ENCODE results near the gene SNX22.
"Not testable (repeated sequence)": the region's sequence is repeated elsewhere in the genome, so short reads cannot be mapped to it uniquely, and the experiment has no call there.

SNX22 gene

DNA sequence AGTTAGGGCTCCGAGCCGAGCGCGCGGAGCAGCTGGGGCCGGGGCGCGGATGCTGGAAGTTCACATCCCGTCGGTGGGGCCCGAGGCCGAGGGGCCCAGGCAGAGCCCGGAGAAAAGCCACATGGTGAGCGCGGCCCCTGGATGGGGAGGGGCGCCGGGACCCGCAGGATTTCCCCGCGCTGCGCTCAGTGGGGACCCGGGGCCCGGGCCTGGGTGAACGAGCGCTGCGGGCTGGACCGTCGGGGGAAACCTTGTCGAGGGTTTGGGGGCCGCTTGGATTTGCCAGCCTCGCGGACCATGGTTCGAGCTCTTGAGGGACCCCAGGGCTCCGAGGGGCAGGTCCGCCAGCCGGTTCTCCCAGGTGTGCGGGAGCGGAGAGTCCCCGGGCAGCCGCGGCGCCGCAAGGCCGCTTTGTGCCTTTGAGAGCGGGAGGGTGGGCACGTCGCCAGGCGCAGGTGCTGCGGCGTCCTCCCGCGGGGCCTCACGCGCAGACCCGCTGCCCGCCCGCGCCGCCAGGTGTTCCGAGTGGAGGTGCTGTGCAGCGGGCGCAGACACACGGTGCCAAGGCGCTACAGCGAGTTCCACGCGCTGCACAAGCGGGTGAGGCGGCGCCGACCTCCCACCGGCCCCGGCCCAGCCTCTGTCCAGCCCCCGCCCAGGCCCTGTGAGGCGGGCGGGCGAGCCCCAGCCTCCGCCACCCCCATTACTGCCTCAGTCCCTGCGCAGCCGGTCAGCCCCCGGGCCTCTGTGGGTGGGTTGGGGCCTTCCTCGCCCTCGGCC lies at the start of gene SNX22:
SNX22 (plus strand) TSS at position 5 of the 780 bp plus-strand sequence; CDS start at position 50, 45 bp downstream.
- DNase-seq: no peak

DNA sequence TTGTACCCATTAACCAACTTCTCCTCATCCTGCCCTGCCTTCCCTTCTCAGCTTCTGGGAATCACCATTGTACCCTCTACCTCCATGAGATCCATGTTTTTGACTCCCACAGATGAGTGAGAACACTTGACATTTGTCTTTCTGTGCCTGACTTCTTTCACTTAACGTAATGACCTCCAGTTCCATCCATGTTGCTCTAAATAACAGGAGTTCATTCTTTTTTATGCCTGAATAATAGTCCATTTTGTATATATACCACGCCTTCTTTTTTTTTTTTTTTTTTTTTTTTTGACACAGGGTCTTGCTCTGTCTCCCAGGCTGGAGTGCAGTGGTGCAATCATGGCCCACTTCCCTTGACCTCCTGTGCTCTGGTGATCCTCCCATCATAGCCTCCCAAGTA lies 49.0 kb upstream of the SNX22 start:
- no peak for DNase-seq

GRCh38 chr15:64105113-64105704 lies 46.3 kb upstream of the SNX22 start:
- no peak for DNase-seq

DNA sequence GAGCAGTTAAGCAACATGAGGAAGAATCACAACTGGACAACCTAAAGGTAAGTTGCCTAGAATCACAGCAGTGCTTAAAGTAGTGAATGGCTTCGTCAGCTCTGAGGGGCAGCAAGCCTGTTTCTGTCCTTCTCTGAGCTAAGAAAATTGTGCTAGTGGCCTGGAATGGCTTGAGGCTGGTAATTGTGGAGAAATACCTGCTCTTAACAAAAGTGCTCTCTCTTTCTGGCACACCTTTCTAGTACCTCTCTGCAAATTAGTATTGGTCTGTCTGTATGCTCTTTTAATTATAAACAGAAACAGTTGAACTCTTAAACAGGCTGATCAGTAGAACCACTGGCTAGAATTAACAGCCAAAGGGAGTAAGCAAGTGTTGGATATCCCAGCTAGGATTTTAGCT lies 44.2 kb upstream of the SNX22 start:
- no peak for DNase-seq

- DNase-seq: not testable (repeated sequence)
Measured at GRCh38 chr15:64110108-64110701, 41.3 kb upstream of the SNX22 start.

DNA sequence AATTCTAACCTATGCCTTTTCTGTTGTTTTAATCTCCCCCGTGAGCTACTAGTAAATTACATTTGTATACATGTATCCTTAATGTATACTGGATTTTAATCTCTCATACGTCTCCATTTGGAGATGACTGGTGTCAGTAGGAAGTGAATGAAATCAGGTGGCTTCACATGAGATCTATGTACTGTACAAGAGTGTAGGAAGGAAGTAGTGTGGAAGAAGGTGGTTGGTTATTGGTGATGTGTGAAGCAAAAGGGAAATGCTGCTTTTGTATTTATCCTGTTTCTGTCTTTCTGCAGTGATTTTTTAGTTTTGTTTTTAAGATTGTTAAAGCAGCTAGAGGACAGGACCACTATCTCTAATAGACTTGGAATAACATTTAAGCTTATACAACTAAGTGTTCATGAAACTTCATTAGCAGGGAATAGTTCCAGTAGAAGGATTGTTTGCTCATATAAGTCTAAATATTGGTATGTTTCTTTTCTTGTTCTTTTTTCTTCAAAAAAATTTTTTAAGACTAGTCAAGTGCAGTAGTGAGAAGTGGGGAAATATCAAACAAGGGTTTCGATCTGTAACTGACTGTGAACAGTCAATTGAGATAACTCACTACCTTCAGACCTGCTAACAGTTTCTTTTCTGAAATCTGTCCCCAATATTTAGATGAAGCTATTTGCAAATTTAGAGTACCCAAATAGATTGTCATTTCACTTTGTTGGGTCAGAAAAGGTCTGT lies 40.4 kb upstream of the SNX22 start:
- DNase-seq: no peak

GRCh38 chr15:64111679-64112050 lies 39.9 kb upstream of the SNX22 start:
- no peak for DNase-seq

GRCh38 chr15:64112073-64112772 lies 39.3 kb upstream of the SNX22 start:
- no peak for DNase-seq

DNA sequence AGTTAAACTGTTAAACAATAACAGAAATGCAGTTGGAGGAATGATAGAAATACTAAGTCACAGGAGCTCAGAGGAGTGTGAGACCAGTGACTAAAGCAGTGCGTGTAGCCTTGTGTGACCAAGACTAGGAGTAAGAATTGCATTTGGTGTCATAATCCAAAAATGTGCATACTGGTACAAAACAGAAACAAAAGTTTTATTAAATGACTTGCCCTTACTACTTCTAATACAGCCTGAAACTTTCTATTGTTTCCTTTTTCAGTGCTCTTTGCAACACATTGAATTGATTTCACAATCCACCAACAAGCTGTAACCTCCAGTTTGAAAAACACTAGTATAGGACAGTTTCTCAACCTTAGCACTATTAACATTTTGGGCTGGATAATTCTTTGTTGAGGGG lies 38.6 kb upstream of the SNX22 start:
- DNase-seq: no peak

GRCh38 chr15:64117759-64118487 lies 33.6 kb upstream of the SNX22 start:
- no peak for DNase-seq

- DNase-seq: not testable (repeated sequence)
Measured at GRCh38 chr15:64120322-64120721, 31.2 kb upstream of the SNX22 start.

GRCh38 chr15:64121614-64122013 lies 29.9 kb upstream of the SNX22 start:
- no peak for DNase-seq

- no peak for DNase-seq
Measured at GRCh38 chr15:64122444-64122843, 29.1 kb upstream of the SNX22 start.

- DNase-seq: no peak
Measured at GRCh38 chr15:64122936-64123351, 28.6 kb upstream of the SNX22 start.

DNA sequence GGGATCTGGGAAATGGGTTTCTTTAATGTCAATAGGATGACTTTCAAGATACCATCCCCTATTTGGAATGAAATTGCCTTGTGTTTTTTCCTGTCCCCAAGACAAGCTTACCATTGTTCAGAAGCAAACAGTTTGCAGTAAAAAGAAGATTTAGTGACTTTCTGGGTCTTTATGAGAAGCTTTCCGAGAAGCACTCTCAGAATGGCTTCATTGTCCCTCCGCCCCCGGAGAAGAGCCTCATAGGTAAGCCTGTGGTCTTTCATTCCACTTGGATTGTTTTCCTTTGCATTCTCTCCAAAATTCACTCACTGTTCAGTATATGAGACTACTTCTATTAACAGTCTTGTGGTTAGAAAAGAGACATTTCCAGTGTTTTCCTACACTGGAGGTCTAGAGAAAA lies 25.6 kb upstream of the SNX22 start:
- DNase-seq: no peak

DNA sequence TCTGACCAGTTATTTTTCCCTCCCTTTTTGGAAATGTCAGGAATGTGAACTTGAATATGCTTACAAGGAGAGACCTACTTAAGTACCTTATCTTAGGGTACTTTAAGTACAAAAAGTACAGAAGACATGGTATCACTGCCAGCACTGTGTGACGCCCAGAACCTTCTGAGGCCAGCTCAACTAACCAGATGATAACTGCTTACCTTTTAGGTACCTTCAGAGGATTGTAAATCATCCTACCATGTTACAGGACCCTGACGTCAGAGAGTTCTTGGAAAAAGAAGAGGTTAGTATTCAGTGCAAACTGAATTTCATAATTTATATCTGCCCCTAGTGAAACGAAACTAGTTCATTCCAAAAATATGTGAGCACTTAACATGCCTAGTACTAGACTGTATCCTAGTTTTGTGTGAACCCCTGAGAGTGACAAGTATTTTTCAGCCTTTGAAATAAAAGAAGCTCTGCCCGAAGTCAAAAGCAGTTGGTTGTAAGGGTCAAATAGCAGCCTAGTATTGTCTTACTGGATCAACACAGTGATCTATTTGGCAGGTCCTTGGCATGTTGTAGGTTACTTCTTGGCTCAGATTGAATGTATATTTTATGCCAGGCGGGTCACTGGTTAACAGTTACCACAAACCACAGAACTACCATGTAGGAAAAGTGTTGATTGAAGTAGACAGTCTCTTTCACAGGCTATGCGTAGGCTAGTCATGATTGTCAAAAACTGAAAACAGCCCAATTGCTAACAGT lies 23.8 kb upstream of the SNX22 start:
- no peak for DNase-seq

DNA sequence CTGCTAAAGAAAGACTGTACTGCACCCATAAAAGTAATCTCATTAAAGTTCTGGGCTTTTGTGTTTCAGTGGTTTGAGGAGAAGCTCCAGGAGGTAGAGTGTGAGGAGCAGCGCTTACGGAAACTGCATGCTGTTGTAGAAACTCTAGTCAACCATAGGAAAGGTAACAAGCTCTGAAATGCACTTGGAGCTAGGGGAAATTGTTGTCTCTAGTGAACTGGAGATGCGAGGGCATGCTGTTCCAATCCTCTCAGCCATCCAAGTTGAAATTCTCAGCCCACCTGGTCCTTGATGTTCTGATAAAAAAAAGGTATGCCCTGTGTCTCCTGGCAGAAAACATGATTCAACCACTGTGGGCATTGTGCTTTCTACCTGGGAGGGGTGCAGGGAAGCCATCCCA lies 21.4 kb upstream of the SNX22 start:
- DNase-seq: no peak

GRCh38 chr15:64131547-64131946 lies 20.0 kb upstream of the SNX22 start:
- DNase-seq: no peak

DNA sequence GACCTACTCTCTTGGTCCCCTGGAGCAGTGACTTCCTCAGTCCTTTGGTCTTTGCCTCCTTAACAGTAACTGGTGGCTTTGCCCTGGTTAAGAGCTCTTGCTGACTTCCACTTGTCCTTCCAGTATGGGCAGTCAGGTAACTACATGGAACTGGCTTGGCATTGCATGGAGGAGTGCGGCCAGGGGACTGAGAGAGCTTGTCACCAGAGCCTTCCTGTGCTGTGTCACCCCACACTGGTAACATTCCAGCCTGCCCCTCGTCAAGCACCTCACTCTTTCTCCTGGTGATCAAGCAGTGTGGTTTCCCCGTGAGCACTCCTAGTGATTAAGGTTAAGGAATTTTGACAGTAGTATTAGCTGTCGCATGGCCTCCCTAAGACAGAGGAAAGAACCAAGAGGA lies 19.3 kb upstream of the SNX22 start:
- DNase-seq: no peak

- DNase-seq: no peak
Measured at GRCh38 chr15:64133623-64134344, 17.7 kb upstream of the SNX22 start.

- DNase-seq: no peak
Measured at GRCh38 chr15:64134345-64134829, 17.1 kb upstream of the SNX22 start.

Measured in NCI-H510A treated with DMSO at 0.1 percent for 48 hours (cell line).